Urinary bladder (tissue), 4 donors: ENCODE results near the gene PVALB. TPM values are rescaled to one million over a fixed set of nuclear protein-coding genes. Genes with fewer than 3 reads are reported as not detected.

Experiments used
- DNase-seq: peaks from one replicate; pipeline ENCODE4 v3.0.0-alpha.2; 2015; ENCODE audit errors: extremely low spot score
- H3K27ac ChIP-seq: one replicate; pipeline ENCODE4 v1.5.1; 2013; ENCODE audit warnings: low read depth, mild to moderate bottlenecking, moderate library complexity
- H3K36me3 ChIP-seq: one replicate; pipeline ENCODE4 v1.6.1; 2013; ENCODE audit warnings: mild to moderate bottlenecking, moderate library complexity; ENCODE audit not compliant: insufficient read depth
- H3K4me1 ChIP-seq: one replicate; pipeline ENCODE4 v1.6.1; 2013; ENCODE audit warnings: mild to moderate bottlenecking, moderate library complexity; ENCODE audit not compliant: insufficient read depth
- H3K4me3 ChIP-seq: one replicate; pipeline ENCODE4 v1.5.1; 2013; ENCODE audit warnings: low read depth, low read length
- WGBS: extraction: QIAGEN DNeasy Blood & Tissue Kit; methylation state at CpG from one replicate; pipeline ENCODE4 v1.1.7; 2013; 5-methylcytosine and 5-hydroxymethylcytosine counted together
- polyA plus RNA-seq: library from polyadenylated mRNA; stranded (reverse); fragments of 200-250 nt; gene quantifications from one replicate; pipeline ENCODE4 v1.2.3, GENCODE V29; 2013
- total RNA-seq: library from RNA; depleted of rRNA; stranded (reverse); fragments of >200 nt; gene quantifications from one replicate; pipeline ENCODE4 v1.2.3, GENCODE V29; 2014
- donor health status: healthy with polysubstance abuse.
- donor health status: healthy.

Gene PVALB
- total and polyA plus RNA-seq, 2 donors = 2.2 to 2.7 TPM

GRCh38 chr22:36790648-36791047 lies 26.2 kb downstream of the PVALB start:
- DNase-seq = no peak
- no peaks in the 10 kb centered on the region for H3K36me3 ChIP-seq
- H3K4me1 ChIP-seq = no peaks in the 10 kb centered on the region
- H3K4me3 ChIP-seq = no peak overlapping the region
- 53% methylated on average over 7 of the region's 7 CpGs for WGBS
- no peak overlapping the region for H3K27ac ChIP-seq

GRCh38 chr22:36787204-36787988 lies 29.4 kb downstream of the PVALB start:
- H3K4me1 ChIP-seq = no peaks in the 10 kb centered on the region
- H3K36me3 ChIP-seq = no peaks in the 10 kb centered on the region
- H3K4me3 ChIP-seq = no peak overlapping the region
- 57% methylated on average over 17 of the region's 17 CpGs for WGBS
- H3K27ac ChIP-seq = no peak overlapping the region
- no peak for DNase-seq

- WGBS = 85% methylated on average over 2 of the region's 2 CpGs
- H3K4me3 ChIP-seq = no peak overlapping the region
These were observed 33.1 kb downstream of the PVALB start for GRCh38 chr22:36783743-36784142.

GRCh38 chr22:36781656-36782627 lies 34.9 kb downstream of the PVALB start:
- H3K4me3 ChIP-seq = no peak overlapping the region
- no peak overlapping the region for H3K27ac ChIP-seq
- no peaks in the 10 kb centered on the region for H3K36me3 ChIP-seq
- no peaks in the 10 kb centered on the region for H3K4me1 ChIP-seq
- DNase-seq = peak; percentile 36
- 18% methylated on average over 33 of the region's 33 CpGs for WGBS

More at GRCh38 chr22:36783743-36784142, 33.1 kb downstream of the PVALB start:
- Histone ChIP-seq H3K4me1 (no peaks in the 10 kb centered on the region), H3K36me3 (no peaks in the 10 kb centered on the region), H3K27ac (no peak overlapping the region)
- DNase-seq = no peak

GRCh38 chr22:36778020-36778419 lies 38.8 kb downstream of the PVALB start:
- Histone ChIP-seq H3K27ac (no peak overlapping the region), H3K4me1 (no peaks in the 10 kb centered on the region), H3K4me3 (no peak overlapping the region), H3K36me3 (no peaks in the 10 kb centered on the region)
- no peak for DNase-seq

- DNase-seq = no peak
- no peak overlapping the region for H3K4me3 ChIP-seq
- no peak overlapping the region for H3K27ac ChIP-seq
- WGBS = 62% methylated on average over 12 of the region's 12 CpGs
- H3K4me1 ChIP-seq = no peaks in the 10 kb centered on the region
- no peaks in the 10 kb centered on the region for H3K36me3 ChIP-seq
These were observed 40.1 kb downstream of the PVALB start for GRCh38 chr22:36776722-36777121.

- H3K4me3 ChIP-seq = peak within 1 kb of the TSS; percentile 82
- no peak within 1 kb of the TSS for H3K27ac ChIP-seq
- no peaks in the 10 kb centered on the region for H3K36me3 ChIP-seq
- under 1% methylated on average over 43 of the region's 43 CpGs for WGBS
- H3K4me1 ChIP-seq = no peaks in the 10 kb centered on the region
- peak; percentile 100 for DNase-seq
These were observed 40.7 kb downstream of the PVALB start, which contains the start of gene IFT27 for GRCh38 chr22:36775964-36776669. IFT27 (minus strand) TSS chr22:36776119; CDS start chr22:36775707, 412 bp downstream.

GRCh38 chr22:36775586-36775963 lies 41.3 kb downstream of the PVALB start:
- H3K4me3 ChIP-seq = peak overlapping the region; percentile 82
- no peaks in the 10 kb centered on the region for H3K36me3 ChIP-seq
- WGBS = under 1% methylated on average over 23 of the region's 23 CpGs
- no peaks in the 10 kb centered on the region for H3K4me1 ChIP-seq
- DNase-seq = no peak
- H3K27ac ChIP-seq = no peak overlapping the region

- no peak for DNase-seq
These were observed 42.9 kb downstream of the PVALB start for GRCh38 chr22:36773935-36774334.

GRCh38 chr22:36772451-36772850 lies 44.4 kb downstream of the PVALB start:
- no peak for DNase-seq
- no peak overlapping the region for H3K27ac ChIP-seq
- WGBS = 92% methylated on average over 8 of the region's 8 CpGs

More at GRCh38 chr22:36773935-36774334, 42.9 kb downstream of the PVALB start:
- no peak overlapping the region for H3K27ac ChIP-seq
- H3K4me1 ChIP-seq = no peaks in the 10 kb centered on the region
- no peak overlapping the region for H3K4me3 ChIP-seq
- 78% methylated on average over 3 of the region's 3 CpGs for WGBS
- no peaks in the 10 kb centered on the region for H3K36me3 ChIP-seq

GRCh38 chr22:36771356-36772063 lies 45.3 kb downstream of the PVALB start:
- Histone ChIP-seq H3K36me3 (no peaks in the 10 kb centered on the region), H3K27ac (no peak overlapping the region), H3K4me1 (no peaks in the 10 kb centered on the region), H3K4me3 (no peak overlapping the region)
- 94% methylated on average over 13 of the region's 13 CpGs for WGBS
- no peak for DNase-seq

More at GRCh38 chr22:36772451-36772850, 44.4 kb downstream of the PVALB start:
- Histone ChIP-seq H3K36me3 (no peaks in the 10 kb centered on the region), H3K4me3 (no peak overlapping the region), H3K4me1 (no peaks in the 10 kb centered on the region)

- WGBS = 59% methylated on average over 11 of the region's 11 CpGs
- no peak overlapping the region for H3K27ac ChIP-seq
- no peak for DNase-seq
These were observed 46.2 kb downstream of the PVALB start for GRCh38 chr22:36770513-36771231.

More at GRCh38 chr22:36770513-36771231, 46.2 kb downstream of the PVALB start:
- Histone ChIP-seq H3K36me3 (no peaks in the 10 kb centered on the region), H3K4me1 (no peaks in the 10 kb centered on the region), H3K4me3 (no peak overlapping the region)
